ENCODE results near the gene ADRB1. TPM values are rescaled to one million over a fixed set of nuclear protein-coding genes. Genes with fewer than 3 reads are reported as not detected.

Gene ADRB1
- total and polyA plus RNA-seq, 2 of the 4 experiments (the other 2 are of a cell fraction): not detected

- CTCF ChIA-PET: no interaction called here
- BruUV-seq (replicated peaks): no TSS peak
- no peak for ATAC-seq (ENCODE audit: low read depth)
These were observed 825 bp downstream of the ADRB1 start for GRCh38 chr10:114044247-114045135.

More at GRCh38 chr10:114044247-114045135, 825 bp downstream of the ADRB1 start:
- H3K9me3 ChIP-seq (ENCODE audit: control insufficient read depth, insufficient read depth, low read length): peaks cover 3% of the 10 kb centered on the region; the same call in 1 of the 2 replicates
- H4K20me1 ChIP-seq (ENCODE audit: insufficient read depth, low read length): no peaks in the 10 kb centered on the region; the same call in 1 of the 2 replicates
- intact Hi-C loops (cut with micrococcal nuclease) (no loop called here), in situ Hi-C loops (cut with MboI; ENCODE audit: low sequenced_read_pairs) (no loop called here), dilution Hi-C loops (cut with HindIII; ENCODE audit: low sequenced_read_pairs, unreplicated experiment) (no loop called here)
- WGBS, 2 experiments (ENCODE audit: extremely low coverage in 2 of 2, insufficient read length in 1 of 2): 8% methylated on average over 40 of the region's 106 CpGs; no CpG with 5 or more reads in 1 of the 2 experiments
- POLR2A ChIA-PET (ENCODE audit: unreplicated experiment): no interaction called here
- H4K8ac ChIP-seq (ENCODE audit: low read depth in 2 of 2, low read length in 2 of 2): no peak overlapping the region
- no peak overlapping the region for H3K9ac ChIP-seq (ENCODE audit: low read depth, low read length)
- no peaks in the 10 kb centered on the region for H3K79me1 ChIP-seq (ENCODE audit: low read depth in 1 of 2, low read length in 2 of 2)
- no peak overlapping the region for H2BK120ac ChIP-seq (ENCODE audit: low read depth, low read length)
- H3K4ac ChIP-seq (ENCODE audit: low read depth, low read length): no peak overlapping the region
- H3K36me3 ChIP-seq (ENCODE audit: control insufficient read depth, insufficient read depth, low read length): no peaks in the 10 kb centered on the region
- H3K4me2 ChIP-seq (ENCODE audit: low read depth, low read length): no peak overlapping the region
- no peak overlapping the region for H3K4me3 ChIP-seq (ENCODE audit: insufficient read depth, low read depth, low read length)
- no peak overlapping the region for H2BK5ac ChIP-seq (ENCODE audit: low read depth, low read length, poor library complexity, severe bottlenecking)
- H2AK9ac ChIP-seq (replicated peaks; ENCODE audit: low read depth, low read length, poor library complexity): no peak overlapping the region
- peaks cover 3% of the 10 kb centered on the region; the same call in 1 of the 2 replicates for H3K4me1 ChIP-seq (ENCODE audit: control insufficient read depth, insufficient read depth, low read length)
- H3K27me3 ChIP-seq (ENCODE audit: control insufficient read depth, insufficient read depth, low read length): peaks cover 55% of the 10 kb centered on the region
- H2BK20ac ChIP-seq (ENCODE audit: low read depth, low read length): no peak overlapping the region
- H3K23ac ChIP-seq (ENCODE audit: low read depth, low read length): no peak overlapping the region
- no peak overlapping the region for H3K27ac ChIP-seq (ENCODE audit: insufficient read depth, low read length)
- peak overlapping the region; percentile 79 for H2AFZ ChIP-seq (replicated peaks; ENCODE audit: low read length, poor library complexity)
- no peak overlapping the region for H2BK15ac ChIP-seq (ENCODE audit: low read depth, low read length)
- no peak overlapping the region for H3K18ac ChIP-seq (ENCODE audit: low read depth, low read length)
- no peaks in the 10 kb centered on the region for H3K9me1 ChIP-seq (ENCODE audit: insufficient read depth, low read length)
- H4K91ac ChIP-seq (ENCODE audit: insufficient read depth, low read depth, low read length): no peak overlapping the region
- TF ChIP-seq MXI1 (IDR thresholded peaks at IDR 0.05; ENCODE audit: borderline replicate concordance, low read depth, low read length) (no peak), RFX5 (IDR thresholded peaks at IDR 0.05; ENCODE audit: low read depth, low read length) (no peak), NFE2L2 (IDR thresholded peaks at IDR 0.05; ENCODE audit: low read depth, low read length) (no peak), CTCF (conservative IDR thresholded peaks at IDR 0.05; ENCODE audit: low read depth, low read length) (no peak), MAFK (IDR thresholded peaks at IDR 0.05; ENCODE audit: low read depth, low read length) (no peak)
- H2AK5ac ChIP-seq (ENCODE audit: low read depth, low read length): no peak overlapping the region
- no peak overlapping the region for H4K5ac ChIP-seq (ENCODE audit: low read depth, low read length)
- no peak overlapping the region for H3K56ac ChIP-seq (ENCODE audit: extremely low read depth, insufficient read depth, low read length)
- DNase-seq: no peak
- no peak overlapping the region for H3K14ac ChIP-seq (replicated peaks; ENCODE audit: low read depth, low read length)
